Measurements from ENCODE around the gene LRP3. TPM values are rescaled to one million over a fixed set of nuclear protein-coding genes. Genes with fewer than 3 reads are reported as not detected.
A peak's percentile ranks its signal among the peaks of the same experiment; 100 is the strongest.

LRP3 gene
- total and polyA plus RNA-seq, 2 of the 13 experiments (the other 11 are each of a cell fraction or from before 2014, with no cell fraction given) = 17.6 to 51.6 TPM

GRCh38 chr19:33247441-33247819 lies 53.3 kb downstream of the LRP3 start (continued):
- TF ChIP-seq ZNF775 (CRISPR knock-in tag; IDR thresholded peaks at IDR 0.05; ENCODE audit: borderline replicate concordance) (no peak), KDM1A (CRISPR knock-in tag; IDR thresholded peaks at IDR 0.05) (no peak), RBM22 (optimal IDR thresholded peaks at IDR 0.05; ENCODE audit: low read length) (no peak), RFX1 (IDR thresholded peaks at IDR 0.05) (no peak), ATF6 (CRISPR knock-in tag; conservative IDR thresholded peaks at IDR 0.05) (no peak), NFKB2 (CRISPR knock-in tag; IDR thresholded peaks at IDR 0.05; ENCODE audit: borderline replicate concordance) (no peak), SOX6 (IDR thresholded peaks at IDR 0.05) (no peak), SOX6 (CRISPR knock-in tag; IDR thresholded peaks at IDR 0.05) (peak; percentile 49), DNMT1 (CRISPR knock-in tag; IDR thresholded peaks at IDR 0.05) (no peak), XBP1 (CRISPR knock-in tag; IDR thresholded peaks at IDR 0.05) (no peak), NFAT5 (CRISPR knock-in tag; IDR thresholded peaks at IDR 0.05) (no peak), ZNF570 (CRISPR knock-in tag; IDR thresholded peaks at IDR 0.05; ENCODE audit: borderline replicate concordance) (no peak), ZNF687 (CRISPR knock-in tag; IDR thresholded peaks at IDR 0.05) (peak; percentile 75), ERF (CRISPR knock-in tag; IDR thresholded peaks at IDR 0.05) (no peak), ZNF841 (CRISPR knock-in tag; IDR thresholded peaks at IDR 0.05; ENCODE audit: borderline replicate concordance) (no peak), MXD4 (CRISPR knock-in tag; IDR thresholded peaks at IDR 0.05) (no peak), ZBTB44 (CRISPR knock-in tag; IDR thresholded peaks at IDR 0.05) (no peak), ZNF777 (CRISPR knock-in tag; IDR thresholded peaks at IDR 0.05) (no peak), KLF11 (CRISPR knock-in tag; IDR thresholded peaks at IDR 0.05) (no peak), ZNF546 (CRISPR knock-in tag; conservative IDR thresholded peaks at IDR 0.05) (no peak)
